G401 (cell line): ENCODE data around the gene TAS2R42. TPM values are rescaled to one million over a fixed set of nuclear protein-coding genes. Genes with fewer than 3 reads are reported as not detected.

Experiments used
- DNase-seq: peaks from one replicate; pipeline ENCODE4 v3.0.0-alpha.2; 2015; ENCODE audit warnings: low spot score
- in situ Hi-C: cut with HindIII; loops from 2 replicates; pipeline ENCODE4 v1.10.0; 2016; ENCODE audit warnings: low sequenced_read_pairs, mixed read lengths
- total RNA-seq: library from RNA; depleted of rRNA; stranded (reverse); fragments of >200 nt; shearing (Covaris generic); gene quantifications from 2 replicates; pipeline ENCODE4 v1.2.3, GENCODE V29; 2014; rRNA removed

Gene TAS2R42
- total RNA-seq, 1 experiment from 2014 or later, result not detected

DNA sequence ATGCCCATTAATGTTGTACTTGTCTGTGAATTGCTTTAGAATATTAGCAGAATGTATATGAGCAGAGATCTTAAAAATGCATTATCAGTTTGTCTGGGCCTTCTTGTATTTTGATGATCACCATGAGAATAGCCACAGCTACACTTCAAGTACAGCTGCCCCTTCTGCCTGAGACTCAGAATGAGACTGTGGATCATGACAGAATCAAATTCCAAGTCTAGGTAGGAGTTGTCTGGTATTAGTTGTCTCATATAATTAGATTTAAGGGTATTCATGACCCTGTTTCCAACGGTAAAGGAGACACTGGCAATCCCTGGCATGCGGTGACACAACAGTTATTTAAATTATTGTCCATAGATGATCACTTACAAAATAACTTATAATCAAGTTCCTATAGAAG lies 34.0 kb downstream of the TAS2R42 start:
- in situ Hi-C loops, result no loop called here
- DNase-seq, result no peak

DNA sequence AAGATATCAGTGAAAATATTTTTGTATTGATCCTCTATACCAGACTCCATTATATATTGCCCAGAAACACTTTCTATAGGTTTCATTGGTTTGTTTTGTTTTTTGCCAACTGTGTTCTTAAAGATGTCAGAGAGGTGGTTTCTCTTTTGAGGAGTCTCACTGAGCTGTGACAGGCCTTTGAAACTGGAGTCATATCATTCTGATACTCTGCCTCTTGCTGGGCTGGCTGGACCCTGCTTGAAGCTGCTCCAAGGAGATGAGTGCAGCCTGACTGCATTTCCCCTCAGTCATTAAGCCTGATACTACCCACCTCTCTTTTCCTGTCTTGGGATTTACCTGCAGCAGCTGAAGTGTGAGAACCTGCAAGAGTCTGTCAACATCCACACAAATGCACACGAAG lies 35.9 kb downstream of the TAS2R42 start:
- in situ Hi-C loops, result no loop called here
- DNase-seq, result no peak

DNA sequence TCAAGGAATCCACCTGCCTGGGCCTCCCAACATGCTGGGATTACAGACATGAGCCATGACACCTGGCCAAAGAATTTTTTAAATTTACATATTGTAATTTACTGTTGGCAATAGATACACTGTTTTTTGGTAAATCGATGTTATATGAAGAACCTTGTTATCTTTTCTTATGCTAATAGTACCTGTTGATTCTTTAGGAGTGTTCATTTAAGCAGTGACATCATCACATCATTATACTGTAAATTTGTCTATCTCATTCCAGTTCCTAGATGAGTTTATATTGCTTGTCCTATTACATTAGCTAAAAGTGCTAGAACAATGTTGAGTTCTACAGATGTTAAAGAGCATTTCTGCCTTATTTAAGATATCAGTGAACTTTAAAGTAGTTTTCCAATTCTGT lies 39.3 kb downstream of the TAS2R42 start:
- in situ Hi-C loops, result no loop called here
- DNase-seq, result no peak

DNA sequence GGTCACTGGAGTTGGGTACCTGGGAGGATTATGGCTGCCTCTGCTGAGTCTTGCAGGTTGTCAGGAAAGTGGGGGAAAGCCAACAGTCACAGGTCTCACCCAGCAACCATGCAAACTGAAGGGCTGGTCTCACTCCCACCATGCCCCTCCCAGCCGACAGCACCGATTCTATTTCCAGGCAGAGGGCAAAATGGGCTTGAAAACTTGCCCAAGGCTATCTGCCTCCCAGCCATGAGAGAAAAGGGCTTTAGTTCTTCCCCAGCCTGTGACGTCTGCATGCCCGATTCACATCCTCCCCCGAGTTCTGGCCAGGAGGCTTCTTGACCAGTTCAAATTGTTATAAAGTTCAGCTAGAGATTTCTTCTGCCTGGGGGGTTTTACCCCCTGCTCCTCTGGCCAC lies 42.4 kb downstream of the TAS2R42 start:
- in situ Hi-C loops, result no loop called here
- DNase-seq, result no peak

DNA sequence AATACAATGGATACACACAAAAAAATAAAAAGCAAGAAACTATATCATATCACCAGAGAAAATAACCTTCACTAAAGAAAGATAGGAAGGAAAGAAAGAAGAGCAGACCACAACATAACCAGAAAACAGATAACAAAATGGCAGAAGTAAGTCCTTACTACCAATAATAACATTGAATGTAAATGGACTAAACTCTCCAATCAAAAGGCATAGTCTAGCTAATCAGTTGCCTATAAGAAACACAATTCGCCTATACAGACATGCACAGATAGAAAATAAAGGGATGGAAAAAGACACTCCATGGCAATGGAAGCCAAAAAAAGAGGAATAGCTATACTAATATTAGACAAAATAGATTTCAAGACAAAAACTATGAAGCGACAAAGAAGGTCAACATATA lies 43.4 kb downstream of the TAS2R42 start:
- DNase-seq, result no peak
- in situ Hi-C loops, result no loop called here

DNA sequence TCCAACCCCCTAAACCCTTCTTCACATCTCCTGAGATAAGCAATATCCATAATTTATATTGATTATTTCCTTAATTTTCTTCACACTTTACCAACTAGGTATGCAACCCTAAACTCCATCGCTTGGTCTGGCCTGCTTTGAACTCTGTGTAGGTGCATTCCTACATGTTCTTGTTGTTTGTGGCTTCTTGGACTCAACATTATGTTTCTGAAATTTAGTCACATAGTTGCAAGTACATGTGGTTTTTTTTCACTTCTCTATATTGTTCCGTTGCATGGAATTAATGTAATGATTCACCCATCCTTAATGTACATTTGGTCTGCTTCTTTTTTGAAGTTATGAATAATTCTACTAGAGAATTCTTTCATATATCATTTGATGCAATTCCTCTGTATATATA lies 50.7 kb downstream of the TAS2R42 start:
- in situ Hi-C loops, result no loop called here

More for the DNA sequence above, 50.7 kb downstream of the TAS2R42 start:
- DNase-seq, result no peak

Other genes starting within 250 kb of the TAS2R42 start
- gene TAS2R14, start 247.7 kb downstream of the TAS2R42 start, total RNA-seq, result 0.12 and 3.0 TPM in 2 replicates
- gene TAS2R50, start 200.0 kb downstream of the TAS2R42 start, total RNA-seq, result not detected in 2 replicates
- 0.12 and 0.61 TPM in 2 replicates for gene TAS2R20, start 188.6 kb downstream of the TAS2R42 start, total RNA-seq
- gene TAS2R19, start 164.3 kb downstream of the TAS2R42 start, total RNA-seq, result not detected in 2 replicates
- gene TAS2R31, start 155.5 kb downstream of the TAS2R42 start, total RNA-seq, result 0.14 and 0.43 TPM in 2 replicates
- not detected in 2 replicates for gene TAS2R46, start 124.6 kb downstream of the TAS2R42 start, total RNA-seq
- gene TAS2R43, start 94.6 kb downstream of the TAS2R42 start, total RNA-seq, result 0.71 TPM in 1 of 2 replicates, not detected in the other
- 0.07 and 0.68 TPM in 2 replicates for gene TAS2R30, start 52.3 kb downstream of the TAS2R42 start, total RNA-seq
- 10.3 and 11.4 TPM in 2 replicates for gene SMIM10L1, start 15.7 kb downstream of the TAS2R42 start, total RNA-seq
- not detected in 2 replicates for gene PRB3, start 82.8 kb upstream of the TAS2R42 start, total RNA-seq
- gene PRB4, start 123.5 kb upstream of the TAS2R42 start, total RNA-seq, result not detected in 2 replicates
- gene PRB2, start 208.6 kb upstream of the TAS2R42 start, total RNA-seq, result not detected in 2 replicates